Measurements from ENCODE around the gene EXOC5.
"Not testable (repeated sequence)": the region's sequence is repeated elsewhere in the genome, so short reads cannot be mapped to it uniquely, and the experiment has no call there.

The EXOC5 gene

GRCh38 chr14:57245941-57246340 lies 22.8 kb downstream of the EXOC5 start:
- Histone ChIP-seq H3K27ac (ENCODE audit: low read length) (no peak overlapping the region), H3K4me1 (ENCODE audit: control insufficient read depth, low read depth, low read length) (no peaks in the 10 kb centered on the region), H3K36me3 (ENCODE audit: control insufficient read depth, low read depth, low read length) (peaks cover 13% of the 10 kb centered on the region), H3K27me3 (ENCODE audit: control insufficient read depth, insufficient read depth, low read length) (no peaks in the 10 kb centered on the region), H3K9ac (ENCODE audit: low read length) (no peak overlapping the region), H3K4me3 (ENCODE audit: low read length) (no peak overlapping the region), H3K9me3 (ENCODE audit: control insufficient read depth, low read depth, low read length) (no peaks in the 10 kb centered on the region)

GRCh38 chr14:57244106-57244505 lies 24.6 kb downstream of the EXOC5 start:
- H3K27me3 ChIP-seq (ENCODE audit: control insufficient read depth, insufficient read depth, low read length) = no peaks in the 10 kb centered on the region
- peaks cover 14% of the 10 kb centered on the region for H3K36me3 ChIP-seq (ENCODE audit: control insufficient read depth, low read depth, low read length)

GRCh38 chr14:57243320-57243719 lies 25.4 kb downstream of the EXOC5 start:
- H3K36me3 ChIP-seq (ENCODE audit: control insufficient read depth, low read depth, low read length) = peaks cover 18% of the 10 kb centered on the region
- H3K4me3 ChIP-seq (ENCODE audit: low read length) = no peak overlapping the region
- H3K27me3 ChIP-seq (ENCODE audit: control insufficient read depth, insufficient read depth, low read length) = no peaks in the 10 kb centered on the region
- no peaks in the 10 kb centered on the region for H3K9me3 ChIP-seq (ENCODE audit: control insufficient read depth, low read depth, low read length)
- H3K9ac ChIP-seq (ENCODE audit: low read length) = no peak overlapping the region
- H3K4me1 ChIP-seq (ENCODE audit: control insufficient read depth, low read depth, low read length) = no peaks in the 10 kb centered on the region
- no peak overlapping the region for H3K27ac ChIP-seq (ENCODE audit: low read length)

More at GRCh38 chr14:57244106-57244505, 24.6 kb downstream of the EXOC5 start:
- Histone ChIP-seq H3K27ac (ENCODE audit: low read length) (no peak overlapping the region), H3K9me3 (ENCODE audit: control insufficient read depth, low read depth, low read length) (no peaks in the 10 kb centered on the region), H3K4me3 (ENCODE audit: low read length) (no peak overlapping the region), H3K9ac (ENCODE audit: low read length) (no peak overlapping the region), H3K4me1 (ENCODE audit: control insufficient read depth, low read depth, low read length) (no peaks in the 10 kb centered on the region)

GRCh38 chr14:57240115-57240514 lies 28.6 kb downstream of the EXOC5 start:
- not testable (repeated sequence) for H3K4me3 ChIP-seq (ENCODE audit: low read length); H3K27me3 ChIP-seq (ENCODE audit: control insufficient read depth, insufficient read depth, low read length); H3K4me1 ChIP-seq (ENCODE audit: control insufficient read depth, low read depth, low read length); H3K27ac ChIP-seq (ENCODE audit: low read length); H3K9ac ChIP-seq (ENCODE audit: low read length); H3K9me3 ChIP-seq (ENCODE audit: control insufficient read depth, low read depth, low read length)
- peaks cover 14% of the 10 kb centered on the region for H3K36me3 ChIP-seq (ENCODE audit: control insufficient read depth, low read depth, low read length)

- no peaks in the 10 kb centered on the region for H3K4me1 ChIP-seq (ENCODE audit: control insufficient read depth, low read depth, low read length)
- no peak overlapping the region for H3K27ac ChIP-seq (ENCODE audit: low read length)
- no peaks in the 10 kb centered on the region for H3K9me3 ChIP-seq (ENCODE audit: control insufficient read depth, low read depth, low read length)
- peaks cover 35% of the 10 kb centered on the region for H3K36me3 ChIP-seq (ENCODE audit: control insufficient read depth, low read depth, low read length)
- H3K4me3 ChIP-seq (ENCODE audit: low read length) = no peak overlapping the region
- no peak overlapping the region for H3K9ac ChIP-seq (ENCODE audit: low read length)
- no peaks in the 10 kb centered on the region for H3K27me3 ChIP-seq (ENCODE audit: control insufficient read depth, insufficient read depth, low read length)
Measured at GRCh38 chr14:57232006-57232405, 36.7 kb downstream of the EXOC5 start.

- peaks cover 29% of the 10 kb centered on the region for H3K36me3 ChIP-seq (ENCODE audit: control insufficient read depth, low read depth, low read length)
Measured at GRCh38 chr14:57228320-57228719, 40.4 kb downstream of the EXOC5 start.

GRCh38 chr14:57227083-57227482 lies 41.6 kb downstream of the EXOC5 start:
- Histone ChIP-seq H3K27ac (ENCODE audit: low read length) (no peak overlapping the region), H3K36me3 (ENCODE audit: control insufficient read depth, low read depth, low read length) (peaks cover 18% of the 10 kb centered on the region), H3K4me3 (ENCODE audit: low read length) (no peak overlapping the region), H3K4me1 (ENCODE audit: control insufficient read depth, low read depth, low read length) (peaks cover 18% of the 10 kb centered on the region), H3K9me3 (ENCODE audit: control insufficient read depth, low read depth, low read length) (no peaks in the 10 kb centered on the region), H3K9ac (ENCODE audit: low read length) (no peak overlapping the region), H3K27me3 (ENCODE audit: control insufficient read depth, insufficient read depth, low read length) (no peaks in the 10 kb centered on the region)

More at GRCh38 chr14:57228320-57228719, 40.4 kb downstream of the EXOC5 start:
- H3K9me3 ChIP-seq (ENCODE audit: control insufficient read depth, low read depth, low read length); H3K27ac ChIP-seq (ENCODE audit: low read length); H3K27me3 ChIP-seq (ENCODE audit: control insufficient read depth, insufficient read depth, low read length); H3K9ac ChIP-seq (ENCODE audit: low read length); H3K4me3 ChIP-seq (ENCODE audit: low read length): not testable (repeated sequence)
- peaks cover 18% of the 10 kb centered on the region for H3K4me1 ChIP-seq (ENCODE audit: control insufficient read depth, low read depth, low read length)

- Histone ChIP-seq H3K4me1 (ENCODE audit: control insufficient read depth, low read depth, low read length) (peaks cover 18% of the 10 kb centered on the region), H3K27me3 (ENCODE audit: control insufficient read depth, insufficient read depth, low read length) (no peaks in the 10 kb centered on the region), H3K27ac (ENCODE audit: low read length) (no peak overlapping the region), H3K4me3 (ENCODE audit: low read length) (no peak overlapping the region), H3K9me3 (ENCODE audit: control insufficient read depth, low read depth, low read length) (no peaks in the 10 kb centered on the region), H3K36me3 (ENCODE audit: control insufficient read depth, low read depth, low read length) (peaks cover 29% of the 10 kb centered on the region), H3K9ac (ENCODE audit: low read length) (no peak overlapping the region)
Measured at GRCh38 chr14:57221931-57222330, 46.8 kb downstream of the EXOC5 start.

- no peaks in the 10 kb centered on the region for H3K9me3 ChIP-seq (ENCODE audit: control insufficient read depth, low read depth, low read length)
- no peak overlapping the region for H3K27ac ChIP-seq (ENCODE audit: low read length)
- no peaks in the 10 kb centered on the region for H3K27me3 ChIP-seq (ENCODE audit: control insufficient read depth, insufficient read depth, low read length)
- no peak overlapping the region for H3K4me3 ChIP-seq (ENCODE audit: low read length)
- peaks cover 41% of the 10 kb centered on the region for H3K36me3 ChIP-seq (ENCODE audit: control insufficient read depth, low read depth, low read length)
- H3K4me1 ChIP-seq (ENCODE audit: control insufficient read depth, low read depth, low read length) = no peaks in the 10 kb centered on the region
- H3K9ac ChIP-seq (ENCODE audit: low read length) = no peak overlapping the region
Measured at GRCh38 chr14:57212919-57213318, 55.8 kb downstream of the EXOC5 start.

GRCh38 chr14:57209561-57209960 lies 59.1 kb downstream of the EXOC5 start:
- Histone ChIP-seq H3K36me3 (ENCODE audit: control insufficient read depth, low read depth, low read length) (peaks cover 36% of the 10 kb centered on the region), H3K4me3 (ENCODE audit: low read length) (no peak overlapping the region), H3K9me3 (ENCODE audit: control insufficient read depth, low read depth, low read length) (no peaks in the 10 kb centered on the region), H3K9ac (ENCODE audit: low read length) (no peak overlapping the region), H3K27me3 (ENCODE audit: control insufficient read depth, insufficient read depth, low read length) (no peaks in the 10 kb centered on the region), H3K27ac (ENCODE audit: low read length) (no peak overlapping the region), H3K4me1 (ENCODE audit: control insufficient read depth, low read depth, low read length) (no peaks in the 10 kb centered on the region)

- H3K9me3 ChIP-seq (ENCODE audit: control insufficient read depth, low read depth, low read length) = no peaks in the 10 kb centered on the region
- no peaks in the 10 kb centered on the region for H3K27me3 ChIP-seq (ENCODE audit: control insufficient read depth, insufficient read depth, low read length)
- H3K4me1 ChIP-seq (ENCODE audit: control insufficient read depth, low read depth, low read length) = no peaks in the 10 kb centered on the region
- no peak overlapping the region for H3K9ac ChIP-seq (ENCODE audit: low read length)
- H3K27ac ChIP-seq (ENCODE audit: low read length) = no peak overlapping the region
- no peak overlapping the region for H3K4me3 ChIP-seq (ENCODE audit: low read length)
- H3K36me3 ChIP-seq (ENCODE audit: control insufficient read depth, low read depth, low read length) = peaks cover 27% of the 10 kb centered on the region
Measured at GRCh38 chr14:57205938-57206337, 62.8 kb downstream of the EXOC5 start.

- H3K36me3 ChIP-seq (ENCODE audit: control insufficient read depth, low read depth, low read length) = peaks cover 10% of the 10 kb centered on the region
- H3K27ac ChIP-seq (ENCODE audit: low read length); H3K9ac ChIP-seq (ENCODE audit: low read length); H3K4me1 ChIP-seq (ENCODE audit: control insufficient read depth, low read depth, low read length); H3K27me3 ChIP-seq (ENCODE audit: control insufficient read depth, insufficient read depth, low read length); H3K9me3 ChIP-seq (ENCODE audit: control insufficient read depth, low read depth, low read length); H3K4me3 ChIP-seq (ENCODE audit: low read length): not testable (repeated sequence)
Measured at GRCh38 chr14:57202672-57203071, 66.0 kb downstream of the EXOC5 start.

Measured in iPS-18a (cell line).